Caki2 (cell line): Measurements from ENCODE around the gene TRAPPC6A. TPM values are rescaled to one million over a fixed set of nuclear protein-coding genes. Genes with fewer than 3 reads are reported as not detected.

ENCODE experiments used
- DNase-seq: peaks from one replicate; pipeline ENCODE4 v3.0.0-alpha.2; 2015; ENCODE audit warnings: low read depth
- in situ Hi-C: cut with HindIII; loops from 2 replicates; pipeline ENCODE4 v1.10.0; 2016; ENCODE audit warnings: low sequenced_read_pairs, low pct_unique_long_range_greater_than_20kb, mixed read lengths
- total RNA-seq: library from RNA; depleted of rRNA; stranded (reverse); fragments of >200 nt; shearing (Covaris generic); gene quantifications from 2 replicates; pipeline ENCODE4 v1.2.3, GENCODE V29; 2014; ENCODE audit warnings: low replicate concordance

The TRAPPC6A gene
- total RNA-seq, 1 experiment from 2014 or later: 82.4 TPM

DNA sequence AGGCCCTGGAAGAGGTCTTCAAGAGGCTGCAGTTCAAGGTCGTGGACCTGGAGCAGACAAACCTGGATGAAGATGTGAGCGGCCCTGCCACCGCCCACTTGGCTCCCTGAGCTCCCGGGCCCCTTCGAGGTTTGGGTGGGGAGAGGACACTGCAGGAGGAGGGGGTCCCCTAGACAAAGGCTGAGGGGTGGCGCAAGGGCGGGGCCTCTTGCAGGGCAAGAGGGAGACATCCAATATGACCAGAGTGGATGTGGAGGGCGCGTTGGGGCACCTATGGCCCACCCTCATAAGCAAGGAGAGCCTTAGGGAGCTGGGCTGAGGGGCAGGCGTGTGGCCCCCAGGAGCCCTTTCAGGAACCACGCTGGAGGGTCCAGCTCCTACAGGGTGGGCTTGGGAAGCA, 37.5 kb downstream of the TRAPPC6A start:
- no peak for DNase-seq
- in situ Hi-C loops: no loop called here

DNA sequence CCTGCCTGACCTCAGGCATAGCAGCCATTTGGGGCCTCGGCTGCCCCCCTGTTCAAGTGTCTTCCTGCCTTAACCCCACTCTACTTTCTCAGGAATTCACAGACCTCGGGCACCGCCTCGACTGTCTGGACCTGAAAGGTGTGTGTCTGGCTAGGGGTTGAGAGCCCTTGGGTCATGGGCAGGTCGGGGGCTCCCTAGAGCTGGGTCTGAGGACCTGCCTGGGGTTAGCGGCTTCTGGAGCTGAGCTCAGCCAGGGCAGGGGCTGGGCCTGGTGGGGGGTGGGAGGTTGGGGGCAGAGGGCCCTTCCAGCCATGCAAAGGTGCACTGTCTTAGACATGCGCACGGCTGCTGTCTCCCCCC, 37.9 kb downstream of the TRAPPC6A start:
- in situ Hi-C loops: no loop called here
- no peak for DNase-seq

DNA sequence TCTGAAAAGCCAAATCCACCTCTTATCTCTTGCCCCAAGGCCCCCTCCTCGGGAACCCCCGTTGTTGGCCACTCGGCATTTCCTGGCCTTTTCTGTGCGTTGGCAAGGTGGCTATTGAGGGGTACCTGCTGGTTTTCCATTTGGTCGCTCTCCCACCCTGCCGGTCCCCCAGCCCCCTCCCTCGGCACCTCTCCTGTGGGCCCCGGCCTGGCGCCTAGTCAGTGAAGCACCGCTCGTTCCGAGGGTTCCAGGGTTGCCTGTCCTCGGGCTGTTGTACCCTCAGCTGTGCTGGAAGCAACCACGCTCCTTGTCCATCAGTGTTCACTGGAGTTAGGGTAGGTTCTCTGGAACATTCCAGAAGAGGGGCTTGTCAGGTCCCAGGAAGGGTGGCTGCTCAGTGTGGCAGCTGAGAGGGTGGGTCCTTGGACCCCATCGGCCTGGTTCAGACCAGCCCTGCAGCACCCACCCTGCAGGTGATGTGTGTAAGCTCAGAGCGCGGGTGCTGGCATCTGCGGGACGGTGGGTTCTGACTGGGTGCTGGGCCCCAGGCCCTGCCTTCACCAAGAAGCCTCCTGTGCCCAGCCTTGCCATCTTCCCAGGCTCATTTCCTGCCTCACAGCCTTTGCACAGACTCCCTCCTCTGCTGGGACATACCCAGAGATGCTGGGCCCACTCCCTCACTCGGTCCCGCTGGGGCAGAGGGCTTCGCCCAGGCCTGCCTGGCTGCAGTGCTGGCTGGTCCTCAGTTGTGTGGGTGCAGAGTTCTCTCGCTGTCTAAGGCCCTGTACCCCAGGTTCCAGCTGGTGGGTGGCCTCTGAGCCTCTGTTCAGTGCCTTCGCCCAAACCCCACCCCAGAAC, 38.5 kb downstream of the TRAPPC6A start:
- DNase-seq: no peak
- in situ Hi-C loops: no loop called here

DNA sequence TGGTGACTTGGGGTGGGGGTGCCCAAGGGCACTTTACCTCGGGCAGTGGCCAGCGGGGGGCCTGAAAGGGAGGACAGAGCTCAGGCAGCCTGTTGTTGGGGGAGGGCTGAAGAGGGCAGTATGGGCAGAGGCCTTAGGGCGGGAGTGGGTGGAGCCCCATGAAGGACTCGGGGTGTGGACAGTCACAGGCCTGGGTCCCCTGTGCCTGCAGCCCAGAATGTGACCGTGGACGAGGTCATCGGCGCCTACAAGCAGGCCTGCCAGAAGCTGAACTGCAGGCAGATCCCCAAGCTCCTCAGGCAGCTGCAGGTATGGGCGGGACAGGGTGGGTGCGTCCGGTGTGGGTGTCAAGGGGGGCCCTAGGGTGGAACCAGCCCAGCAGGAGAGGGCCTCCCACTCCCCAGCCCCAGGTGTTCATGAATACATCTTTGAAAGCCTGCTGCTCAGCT, 39.7 kb downstream of the TRAPPC6A start:
- in situ Hi-C loops: no loop called here
- no peak for DNase-seq

DNA sequence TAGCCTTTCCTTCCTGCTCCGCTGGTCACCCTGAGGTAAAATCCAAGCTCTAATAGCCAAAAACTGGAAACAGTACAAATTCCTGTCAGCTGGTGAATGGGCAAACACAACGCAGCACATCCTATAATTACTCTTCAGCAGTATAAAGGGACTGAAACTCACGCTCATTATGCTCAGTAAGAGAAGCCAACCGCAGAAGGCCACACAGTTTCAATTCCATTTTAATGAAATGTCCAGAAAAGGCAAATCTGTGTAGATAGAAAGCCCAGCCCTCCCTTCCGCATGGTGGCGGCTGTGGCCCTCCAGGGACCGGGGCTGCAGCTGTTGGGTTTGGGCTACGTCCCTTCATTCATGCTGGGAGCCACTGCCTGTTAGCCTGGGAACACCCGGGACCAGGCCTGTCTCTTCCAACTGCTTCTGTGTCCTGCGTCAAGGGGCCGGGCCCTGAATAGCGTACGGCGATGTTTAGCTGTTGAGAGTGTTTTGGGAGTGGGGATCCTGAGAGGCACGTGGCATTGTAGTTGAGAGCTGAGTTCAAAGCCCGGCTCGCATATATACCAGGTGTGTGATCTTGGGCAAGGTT, 40.8 kb downstream of the TRAPPC6A start:
- DNase-seq: no peak
- in situ Hi-C loops: no loop called here

DNA sequence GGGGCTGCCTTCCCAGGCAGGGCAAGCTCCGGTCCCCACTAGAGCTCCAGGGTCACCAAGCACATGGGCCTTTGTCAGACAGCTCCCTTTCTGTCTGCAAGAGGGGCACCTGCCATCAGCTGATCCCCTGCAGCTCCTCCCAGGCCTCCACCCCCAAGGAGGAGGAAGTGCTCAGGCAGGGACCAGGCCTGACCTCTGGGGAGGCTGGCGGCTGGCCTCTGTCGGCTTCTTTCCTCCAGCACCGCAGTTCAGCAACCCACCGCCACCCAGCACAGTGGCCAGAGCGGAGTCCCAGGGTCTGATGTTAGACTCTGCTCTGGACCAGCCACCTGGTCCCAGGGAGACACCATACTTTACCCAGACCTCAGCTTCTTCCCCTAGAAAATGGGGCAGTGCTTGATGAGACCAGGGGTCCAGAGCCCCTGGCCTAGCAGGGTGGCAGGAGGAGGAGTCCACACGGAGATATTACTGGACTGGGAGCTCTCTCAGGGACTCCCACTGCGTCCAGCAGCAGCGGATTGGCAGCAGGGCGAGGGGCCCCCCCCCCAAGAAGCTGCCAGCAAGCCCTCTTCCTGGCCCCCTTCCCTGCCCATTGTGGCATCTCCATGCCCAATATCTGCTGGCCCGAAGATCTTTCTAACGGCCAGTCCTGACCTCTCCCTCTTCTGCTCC, 41.4 kb downstream of the TRAPPC6A start:
- in situ Hi-C loops: no loop called here
- no peak for DNase-seq

DNA sequence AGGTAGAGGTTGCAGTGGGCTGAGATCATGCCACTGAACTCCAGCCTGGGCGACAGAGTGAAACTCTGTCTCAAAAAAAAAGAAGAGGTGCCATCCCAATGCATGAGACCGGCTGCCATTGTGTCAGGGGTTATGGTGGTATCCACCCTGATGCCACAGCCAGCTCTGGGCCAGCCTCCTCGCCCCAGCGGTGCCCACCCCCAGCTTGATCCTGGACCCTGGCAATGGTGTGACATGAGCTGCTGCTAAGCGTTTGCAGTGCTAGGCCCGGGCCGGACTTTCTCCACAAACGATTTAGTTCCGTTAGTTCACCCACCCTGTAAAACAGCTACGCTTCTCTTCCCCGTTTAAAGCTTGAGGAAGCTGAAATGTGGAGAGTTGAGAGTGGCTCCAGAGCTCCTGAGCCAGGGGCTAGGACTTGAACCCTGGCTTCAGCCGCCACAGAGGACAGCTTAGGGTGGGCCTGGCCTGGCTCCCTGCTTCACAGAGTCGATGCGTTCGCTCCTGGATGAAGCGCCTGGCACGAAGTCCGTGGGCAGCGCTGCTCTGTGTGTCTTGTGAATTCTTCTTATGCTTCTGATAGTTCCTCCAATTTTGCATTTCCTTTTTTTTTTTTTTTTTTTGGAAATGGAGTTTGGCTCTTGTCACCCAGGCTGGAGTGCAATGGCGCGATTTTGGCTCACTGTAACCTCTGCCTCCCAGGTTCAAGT, 42.7 kb downstream of the TRAPPC6A start:
- in situ Hi-C loops: no loop called here
- no peak for DNase-seq

DNA sequence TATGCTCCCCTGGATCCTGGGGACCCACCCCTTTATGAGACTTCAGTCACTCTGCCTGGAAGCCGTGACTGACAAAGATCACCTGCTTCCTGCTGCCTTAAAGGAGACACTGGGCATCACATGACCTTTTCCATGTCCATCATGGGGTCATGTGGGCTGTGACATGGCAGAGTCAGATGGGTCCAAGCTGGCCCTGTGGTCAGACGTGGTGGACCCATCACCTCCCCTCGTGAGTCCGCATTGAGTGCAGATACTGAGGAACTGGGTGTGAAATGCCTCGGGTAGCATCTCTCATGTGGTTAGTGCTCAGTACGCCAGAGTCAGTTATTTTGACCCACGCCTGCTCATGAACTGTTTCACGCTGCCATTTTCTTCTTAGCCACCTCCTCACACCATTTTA, 44.4 kb downstream of the TRAPPC6A start:
- in situ Hi-C loops: no loop called here
- DNase-seq: no peak

DNA sequence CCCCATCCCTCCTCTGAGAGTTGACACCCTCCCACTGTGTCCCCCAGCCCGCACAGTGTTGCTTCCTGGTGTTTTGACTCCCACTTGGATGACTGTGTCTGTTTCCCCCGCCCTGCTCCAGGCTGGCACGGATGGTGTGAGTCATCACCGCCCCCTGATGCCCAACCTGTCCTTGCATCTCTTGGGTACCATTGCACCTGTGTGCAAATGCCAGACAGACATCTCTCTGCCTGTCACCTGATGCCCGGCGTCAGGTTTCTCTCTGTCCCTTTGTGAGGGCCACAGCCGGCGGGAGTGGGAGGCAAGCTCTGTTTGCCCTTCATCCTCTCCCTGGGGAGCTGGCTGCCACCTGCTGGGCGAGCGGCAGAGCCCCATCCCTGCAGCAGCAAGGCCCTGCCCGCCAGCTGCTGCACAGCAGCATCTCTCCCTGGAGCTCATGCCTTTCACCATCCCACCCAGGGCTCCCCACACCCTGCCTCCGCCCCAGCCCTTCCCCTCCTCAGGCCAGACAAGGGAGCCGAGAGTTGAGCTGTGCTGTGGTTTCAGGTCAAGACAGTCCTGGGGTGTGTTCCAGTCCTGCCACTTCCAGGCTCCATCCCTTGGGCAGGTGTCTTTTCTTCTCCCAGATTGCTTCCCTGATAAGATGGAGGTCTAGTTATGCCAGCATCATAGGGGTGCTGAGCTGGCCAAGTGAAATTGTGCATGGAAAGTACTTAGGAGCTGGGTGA, 47.0 kb downstream of the TRAPPC6A start:
- peak; percentile 56 for DNase-seq
- in situ Hi-C loops: no loop called here

DNA sequence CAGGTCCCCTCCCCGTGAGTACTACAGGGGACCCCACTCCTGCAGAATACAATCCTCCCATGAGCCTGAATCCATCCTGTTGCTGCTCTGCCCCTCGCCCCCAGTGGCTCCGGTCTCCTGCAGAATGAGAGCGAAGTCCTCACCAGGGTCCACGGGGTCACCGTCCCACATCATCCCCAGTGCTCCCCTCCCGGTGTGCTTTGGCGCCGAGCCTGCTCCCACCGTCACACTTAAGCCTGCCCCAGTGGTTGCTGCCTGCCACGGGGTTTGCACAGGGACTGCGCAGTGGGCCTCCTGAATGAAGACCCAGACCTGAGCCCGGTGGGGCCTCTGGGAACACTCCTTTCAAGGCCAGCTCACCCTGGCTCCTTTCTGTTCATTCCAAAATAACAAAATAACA, 47.8 kb downstream of the TRAPPC6A start:
- in situ Hi-C loops: no loop called here
- DNase-seq: no peak

DNA sequence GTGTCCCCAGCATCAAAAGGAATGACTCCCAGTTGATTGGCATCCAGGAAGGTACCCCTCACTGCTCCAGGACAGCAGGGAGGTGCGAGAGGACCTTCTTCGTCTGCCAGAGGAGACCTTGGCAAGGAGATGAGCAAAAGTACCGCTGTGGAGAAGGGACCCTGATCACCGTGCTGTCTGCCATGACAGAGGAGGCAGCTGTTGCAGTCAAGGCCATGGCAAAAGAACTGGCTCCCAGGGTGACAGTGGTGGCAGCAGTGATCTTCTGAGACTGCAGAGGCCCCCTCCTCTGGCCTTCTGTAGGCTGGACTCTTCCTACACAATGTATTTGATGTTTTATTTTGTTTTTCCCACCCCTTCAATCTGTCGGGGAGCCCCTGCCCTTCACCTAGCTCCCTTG, 49.2 kb downstream of the TRAPPC6A start:
- DNase-seq: no peak
- in situ Hi-C loops: no loop called here

DNA sequence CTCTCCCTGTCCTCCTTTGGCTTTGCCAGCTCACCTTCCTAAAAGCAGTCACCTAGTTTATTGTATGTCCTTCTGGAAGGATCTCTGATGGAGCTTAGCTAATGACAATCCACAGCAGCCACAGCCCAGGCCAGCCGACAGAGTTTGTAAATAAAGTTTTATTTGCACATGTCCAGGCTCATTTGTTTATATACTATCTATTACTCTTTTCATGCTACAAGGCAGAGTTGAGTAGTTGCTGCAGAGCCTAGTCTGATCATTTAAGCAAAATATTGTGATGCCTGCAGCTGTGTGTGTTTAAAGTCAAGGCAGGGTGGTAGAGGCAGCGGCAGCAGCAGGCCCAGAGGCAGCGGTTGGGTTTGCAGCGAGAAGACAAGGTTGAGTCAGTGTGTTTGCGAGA, 49.9 kb downstream of the TRAPPC6A start:
- DNase-seq: no peak
- in situ Hi-C loops: no loop called here

DNA sequence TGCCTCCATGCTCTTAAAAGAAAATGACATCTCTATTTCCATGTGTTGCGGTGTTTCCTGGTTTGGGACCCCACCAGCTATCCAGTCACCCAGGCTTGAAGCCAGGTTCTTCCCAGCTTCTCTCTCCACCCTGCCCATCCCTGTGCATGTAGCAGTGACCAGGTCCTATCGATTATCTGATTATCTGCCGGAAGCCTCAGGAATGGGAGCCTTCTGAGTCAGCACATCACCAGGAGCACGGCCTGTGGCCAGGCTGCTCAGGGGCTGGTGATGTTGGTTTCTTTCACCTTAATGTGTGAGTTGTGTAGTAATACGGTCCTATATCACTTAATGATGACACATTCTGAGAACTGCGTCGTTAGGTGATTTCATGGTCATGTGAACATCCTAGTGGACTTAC, 51.4 kb downstream of the TRAPPC6A start:
- in situ Hi-C loops: no loop called here
- no peak for DNase-seq

DNA sequence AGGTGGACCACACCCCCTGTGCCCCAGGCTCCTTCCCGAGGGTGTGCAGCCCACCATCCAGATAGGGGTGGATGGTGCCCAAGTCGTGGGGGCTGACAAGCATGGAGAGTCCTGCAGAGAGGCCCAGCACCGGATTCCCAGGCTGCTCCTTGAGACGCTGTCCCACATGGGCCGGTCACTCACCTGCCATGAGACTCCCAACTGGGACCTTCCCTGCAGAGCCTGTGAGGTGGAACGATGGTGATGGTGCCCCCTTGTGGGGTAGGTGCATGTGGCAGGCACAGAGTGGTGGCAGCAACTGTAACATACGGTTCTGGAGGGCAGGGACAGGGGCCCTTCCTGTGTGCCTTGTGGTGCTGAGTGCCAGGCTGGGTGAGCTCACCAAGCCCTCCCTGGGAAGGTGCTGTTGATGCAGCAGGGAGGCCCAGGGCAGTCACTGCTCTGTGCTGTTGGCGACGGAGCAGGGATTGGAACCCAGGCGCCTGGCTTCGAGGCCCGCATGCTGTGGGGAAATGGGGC, 52.0 kb downstream of the TRAPPC6A start:
- in situ Hi-C loops: no loop called here
- DNase-seq: peak; percentile 75

DNA sequence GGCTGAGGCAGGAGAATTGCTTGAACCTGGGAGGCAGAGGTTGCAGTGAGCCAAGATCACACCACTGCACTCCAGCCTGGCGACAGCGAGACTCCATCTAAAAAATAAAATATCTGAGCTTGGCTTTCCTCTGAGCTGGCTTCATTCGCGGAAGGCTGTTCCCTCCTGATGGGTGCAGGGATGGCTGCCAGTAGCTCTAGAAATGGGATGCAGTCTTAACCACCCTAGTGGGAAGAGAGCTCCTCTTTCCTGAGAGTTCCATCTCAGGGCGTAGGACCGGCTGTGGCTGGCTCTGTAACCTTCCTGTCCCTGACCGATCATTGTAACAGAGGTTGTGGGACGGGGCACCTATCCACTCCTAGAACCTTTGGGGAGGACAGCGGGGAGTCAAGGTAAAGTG, 52.7 kb downstream of the TRAPPC6A start:
- in situ Hi-C loops: no loop called here

DNA sequence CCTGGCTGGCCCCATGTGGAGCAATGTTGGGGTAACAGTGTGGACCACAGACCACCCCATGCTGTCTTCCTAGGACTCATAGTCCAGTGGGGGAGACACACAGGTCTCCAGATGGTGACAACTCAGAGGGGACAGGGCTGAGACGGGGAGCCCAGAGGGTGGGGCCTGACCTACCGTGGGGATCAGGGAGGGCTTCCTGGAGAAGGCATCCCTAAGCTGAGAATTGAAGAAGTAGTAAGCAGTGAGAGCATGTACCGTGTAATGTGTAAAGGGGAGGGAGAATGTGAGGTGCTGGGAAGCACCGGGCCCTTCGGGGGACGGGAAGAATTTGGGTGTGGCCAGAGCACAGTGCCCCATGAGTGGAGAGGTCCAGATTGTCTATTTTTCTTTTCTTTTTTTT, 54.0 kb downstream of the TRAPPC6A start:
- DNase-seq: no peak
- in situ Hi-C loops: no loop called here

More for the DNA sequence above, 52.7 kb downstream of the TRAPPC6A start:
- DNase-seq: no peak

DNA sequence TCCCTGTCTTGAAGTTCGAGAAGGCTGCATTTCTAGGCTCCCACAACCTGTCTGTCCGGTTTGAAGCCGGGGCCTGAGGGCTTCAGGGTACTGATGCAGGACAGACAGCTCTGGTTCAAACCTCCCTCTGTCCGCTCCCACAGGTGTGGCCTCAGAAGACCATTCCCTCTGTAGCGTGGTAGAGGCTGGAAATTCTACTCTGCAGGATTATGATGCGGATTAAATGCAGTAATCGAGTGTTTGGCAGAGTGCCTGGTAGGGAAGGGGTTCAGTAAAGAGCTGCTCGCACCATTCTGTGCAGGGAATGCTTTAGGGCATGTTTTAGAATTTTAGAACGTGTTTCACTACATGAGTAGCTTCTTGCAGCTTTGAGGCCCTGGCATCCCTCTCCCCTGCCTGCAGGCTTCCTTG, 54.6 kb downstream of the TRAPPC6A start:
- DNase-seq: no peak
- in situ Hi-C loops: no loop called here

DNA sequence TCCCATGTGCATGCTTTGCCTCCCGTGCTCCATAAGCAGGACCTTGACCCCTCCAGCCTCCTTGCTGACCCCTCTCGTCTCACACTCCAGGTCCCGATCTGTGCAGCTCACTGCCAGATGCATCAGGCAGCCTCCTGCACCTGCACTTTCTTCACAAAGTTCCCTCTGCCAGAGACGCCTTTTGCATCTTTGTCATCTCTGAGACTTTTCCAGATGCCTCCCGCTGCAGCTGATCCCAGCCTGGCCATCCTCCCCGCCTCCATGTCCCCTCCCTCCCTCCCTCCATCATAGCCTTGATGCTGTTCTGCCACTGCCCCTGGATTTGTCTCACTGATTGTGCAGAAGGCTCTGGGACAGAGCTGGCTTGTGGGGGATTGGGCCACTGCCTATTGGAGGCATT, 55.2 kb downstream of the TRAPPC6A start:
- DNase-seq: no peak
- in situ Hi-C loops: no loop called here
